Chondrocyte (in vitro differentiated cells): Measurements from ENCODE around the gene SIN3A. TPM values are rescaled to one million over a fixed set of nuclear protein-coding genes. Genes with fewer than 3 reads are reported as not detected.
"Not testable (repeated sequence)": the region's sequence is repeated elsewhere in the genome, so short reads cannot be mapped to it uniquely, and the experiment has no call there.

Experiments
- DNase-seq: peaks from one replicate; pipeline ENCODE4 v3.0.0; 2021; ENCODE audit warnings: mixed read lengths, low spot score
- H3K27ac Mint-ChIP-seq: one replicate; pipeline ENCODE4 v1.8.0; 2021; ENCODE audit warnings: mild to moderate bottlenecking, moderate library complexity, mixed read lengths; ENCODE audit not compliant: unreplicated experiment
- H3K27me3 Mint-ChIP-seq: 2 replicates; pipeline ENCODE4 v1.8.0; 2021; ENCODE audit warnings: low read depth, mixed read lengths
- H3K36me3 Mint-ChIP-seq: 2 replicates; pipeline ENCODE4 v1.8.0; 2021; ENCODE audit warnings: low read depth, mixed read lengths
- H3K4me1 Mint-ChIP-seq: 2 replicates; pipeline ENCODE4 v1.8.0; 2021; ENCODE audit warnings: low read depth, mild to moderate bottlenecking, mixed read lengths
- H3K4me3 Mint-ChIP-seq: one replicate; pipeline ENCODE4 v1.8.0; 2021; ENCODE audit warnings: mild to moderate bottlenecking, moderate library complexity, mixed read lengths; ENCODE audit not compliant: unreplicated experiment
- H3K9me3 Mint-ChIP-seq: 2 replicates; pipeline ENCODE4 v1.8.0; 2021; ENCODE audit warnings: low read depth, mixed read lengths
- CTCF ChIP-seq: fragments of 200-600 bp; sonication (generic); IDR thresholded peaks from 2 replicates; pipeline ENCODE4 v1.5.0; 2021; ENCODE audit warnings: antibody characterized with exemption, mild to moderate bottlenecking, moderate library complexity
- total RNA-seq: library from RNA; stranded (reverse); gene quantifications from 3 replicates; pipeline ENCODE4 v1.2.1, GENCODE V29; 2021

SIN3A gene
- total RNA-seq, 1 donor from 2014 or later = 44.9 TPM

- TF ChIP-seq CTCF = no peak
- H3K27ac Mint-ChIP-seq = no peak overlapping the region
- no peak for DNase-seq
- no peaks in the 10 kb centered on the region for H3K9me3 Mint-ChIP-seq
- no peaks in the 10 kb centered on the region for H3K4me1 Mint-ChIP-seq
- H3K36me3 Mint-ChIP-seq = peaks cover 41% of the 10 kb centered on the region
- H3K4me3 Mint-ChIP-seq = no peak overlapping the region
- H3K27me3 Mint-ChIP-seq = no peaks in the 10 kb centered on the region
Measured at GRCh38 chr15:75403892-75404291, 47.6 kb downstream of the SIN3A start.

DNA sequence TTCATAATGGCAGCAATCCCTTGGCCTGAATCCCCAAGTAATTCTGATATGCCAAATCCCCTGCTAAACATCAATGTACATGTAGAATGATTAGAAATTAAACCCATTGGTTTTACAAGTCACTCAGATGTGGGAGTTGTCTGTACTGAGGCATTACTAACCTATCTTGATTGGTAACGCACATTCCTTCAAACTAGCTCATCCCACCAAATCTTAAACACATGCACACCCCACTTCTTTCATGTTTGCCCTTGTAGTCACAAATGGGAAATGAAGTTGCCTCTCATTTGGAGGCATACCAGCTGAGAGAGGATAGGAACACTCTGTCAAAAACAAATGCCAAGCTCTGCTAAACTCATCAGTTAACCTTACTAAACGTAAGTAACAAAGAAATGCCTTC, 54.0 kb downstream of the SIN3A start:
- Mint-ChIP-seq H3K4me1 (no peaks in the 10 kb centered on the region), H3K36me3 (peaks cover 36% of the 10 kb centered on the region), H3K9me3 (no peaks in the 10 kb centered on the region), H3K27me3 (no peaks in the 10 kb centered on the region), H3K4me3 (no peak overlapping the region), H3K27ac (no peak overlapping the region)
- no peak for TF ChIP-seq CTCF
- DNase-seq = no peak

GRCh38 chr15:75389791-75390382, 61.6 kb downstream of the SIN3A start:
- Mint-ChIP-seq H3K9me3 (no peaks in the 10 kb centered on the region), H3K36me3 (peaks cover 36% of the 10 kb centered on the region), H3K27me3 (no peaks in the 10 kb centered on the region), H3K4me3 (no peak overlapping the region), H3K4me1 (no peaks in the 10 kb centered on the region), H3K27ac (no peak overlapping the region)
- no peak for TF ChIP-seq CTCF
- DNase-seq = no peak

DNA sequence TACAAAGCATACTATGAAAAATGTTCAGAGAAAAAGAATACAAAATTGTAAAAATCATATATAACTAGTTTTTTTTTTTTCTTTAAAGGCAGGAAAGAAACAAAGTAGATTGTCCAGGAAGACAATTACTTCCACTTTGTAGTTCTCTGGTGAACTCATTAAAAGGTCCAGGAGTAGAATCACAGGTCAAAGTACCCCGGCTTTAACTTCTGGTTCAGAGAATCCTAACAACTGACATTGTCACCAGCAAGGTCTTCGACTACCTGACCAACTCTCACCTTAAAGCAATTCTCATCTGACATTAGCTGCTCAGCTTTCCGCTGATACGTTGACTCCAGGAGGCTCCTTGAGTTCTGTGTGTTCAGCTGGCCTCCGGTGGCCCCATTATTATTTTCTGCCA, 67.5 kb downstream of the SIN3A start:
- not testable (repeated sequence) for H3K27ac Mint-ChIP-seq, H3K4me3 Mint-ChIP-seq, DNase-seq, H3K9me3 Mint-ChIP-seq, H3K4me1 Mint-ChIP-seq, H3K27me3 Mint-ChIP-seq
- H3K36me3 Mint-ChIP-seq = peaks cover 32% of the 10 kb centered on the region

- Mint-ChIP-seq H3K36me3 (peaks cover 35% of the 10 kb centered on the region), H3K27ac (no peak overlapping the region)
- no peak for TF ChIP-seq CTCF
Measured at GRCh38 chr15:75380773-75381172, 70.7 kb downstream of the SIN3A start.

More at GRCh38 chr15:75380773-75381172, 70.7 kb downstream of the SIN3A start:
- Mint-ChIP-seq H3K4me1 (no peaks in the 10 kb centered on the region), H3K27me3 (no peaks in the 10 kb centered on the region), H3K4me3 (no peak overlapping the region), H3K9me3 (no peaks in the 10 kb centered on the region)
- no peak for DNase-seq
